ENCODE results near the gene C10orf71. TPM values are rescaled to one million over a fixed set of nuclear protein-coding genes. Genes with fewer than 3 reads are reported as not detected.

The C10orf71 gene
- total and polyA plus RNA-seq, 4 donors: not detected

GRCh38 chr10:49350138-49350537, 51.2 kb downstream of the C10orf71 start:
- Histone ChIP-seq H3K4me1 (ENCODE audit: control insufficient read depth in 5 of 5, insufficient read depth in 5 of 5, low read length in 5 of 5) (no peaks in the 10 kb centered on the region), H3K27me3 (ENCODE audit: control insufficient read depth in 3 of 3, insufficient read depth in 3 of 3, low read length in 2 of 3) (no peaks in the 10 kb centered on the region), H3K27ac (ENCODE audit: low read depth in 1 of 2, low read length in 1 of 2) (no peak overlapping the region), H3K4me3 (no peak overlapping the region), H3K9me3 (ENCODE audit: control insufficient read depth in 4 of 4, insufficient read depth in 3 of 4, low read length in 3 of 4) (peaks cover 0 to 22% (median 0%) of the 10 kb centered on the region in 4 donors), H3K9ac (ENCODE audit: insufficient read depth in 1 of 2, low read length in 2 of 2) (no peak overlapping the region), H3K36me3 (ENCODE audit: control insufficient read depth in 4 of 4, insufficient read depth in 4 of 4, low read length in 4 of 4) (no peaks in the 10 kb centered on the region)
- no peak for TF ChIP-seq CTCF (IDR thresholded peaks at IDR 0.05; ENCODE audit: control extremely low read depth, extremely low read depth)
- DNase-seq (no peak), ATAC-seq (ENCODE audit: insufficient read depth, low FRiP score) (no peak)

- peaks cover 0 to 22% (median 0%) of the 10 kb centered on the region in 4 donors for H3K9me3 ChIP-seq (ENCODE audit: control insufficient read depth in 4 of 4, insufficient read depth in 3 of 4, low read length in 3 of 4)
- H3K4me1 ChIP-seq (ENCODE audit: control insufficient read depth in 5 of 5, insufficient read depth in 5 of 5, low read length in 5 of 5): no peaks in the 10 kb centered on the region
- H3K27me3 ChIP-seq (ENCODE audit: control insufficient read depth in 3 of 3, insufficient read depth in 3 of 3, low read length in 2 of 3): no peaks in the 10 kb centered on the region
- TF ChIP-seq CTCF (IDR thresholded peaks at IDR 0.05; ENCODE audit: control extremely low read depth, extremely low read depth): no peak
- ATAC-seq (ENCODE audit: insufficient read depth, low FRiP score) (no peak), DNase-seq (no peak)
- H3K36me3 ChIP-seq (ENCODE audit: control insufficient read depth in 4 of 4, insufficient read depth in 4 of 4, low read length in 4 of 4): no peaks in the 10 kb centered on the region
- no peak overlapping the region for H3K27ac ChIP-seq (ENCODE audit: low read depth in 1 of 2, low read length in 1 of 2)
- WGBS, 2 donors: 63 to 69% methylated on average over 4 of the region's 4 CpGs
- no peak overlapping the region for H3K9ac ChIP-seq (ENCODE audit: insufficient read depth in 1 of 2, low read length in 2 of 2)
- no peak overlapping the region for H3K4me3 ChIP-seq
Observed at GRCh38 chr10:49350846-49351532, 52.0 kb downstream of the C10orf71 start.

GRCh38 chr10:49351669-49352068, 52.7 kb downstream of the C10orf71 start:
- TF ChIP-seq CTCF (IDR thresholded peaks at IDR 0.05; ENCODE audit: control extremely low read depth, extremely low read depth): no peak
- H3K27ac ChIP-seq (ENCODE audit: low read depth in 1 of 2, low read length in 1 of 2): no peak overlapping the region
- peaks cover 0 to 22% (median 0%) of the 10 kb centered on the region in 4 donors for H3K9me3 ChIP-seq (ENCODE audit: control insufficient read depth in 4 of 4, insufficient read depth in 3 of 4, low read length in 3 of 4)
- no peak for DNase-seq
- 89 to 94% methylated on average over 4 of the region's 4 CpGs for WGBS, 2 donors
- no peaks in the 10 kb centered on the region for H3K4me1 ChIP-seq (ENCODE audit: control insufficient read depth in 5 of 5, insufficient read depth in 5 of 5, low read length in 5 of 5)
- H3K27me3 ChIP-seq (ENCODE audit: control insufficient read depth in 3 of 3, insufficient read depth in 3 of 3, low read length in 2 of 3): no peaks in the 10 kb centered on the region
- no peak overlapping the region for H3K4me3 ChIP-seq
- ATAC-seq (ENCODE audit: insufficient read depth, low FRiP score): no peak
- H3K9ac ChIP-seq (ENCODE audit: insufficient read depth in 1 of 2, low read length in 2 of 2): no peak overlapping the region
- no peaks in the 10 kb centered on the region for H3K36me3 ChIP-seq (ENCODE audit: control insufficient read depth in 4 of 4, insufficient read depth in 4 of 4, low read length in 4 of 4)

- no peak for ATAC-seq (ENCODE audit: insufficient read depth, low FRiP score)
- no peak overlapping the region for H3K9ac ChIP-seq (ENCODE audit: insufficient read depth in 1 of 2, low read length in 2 of 2)
- DNase-seq: no peak
- H3K36me3 ChIP-seq (ENCODE audit: control insufficient read depth in 4 of 4, insufficient read depth in 4 of 4, low read length in 4 of 4): no peaks in the 10 kb centered on the region
- 91 to 93% methylated on average over 2 of the region's 2 CpGs for WGBS, 2 donors
- H3K9me3 ChIP-seq (ENCODE audit: control insufficient read depth in 4 of 4, insufficient read depth in 3 of 4, low read length in 3 of 4): peaks cover 0 to 22% (median 0%) of the 10 kb centered on the region in 4 donors
- no peak overlapping the region for H3K4me3 ChIP-seq
- no peaks in the 10 kb centered on the region for H3K27me3 ChIP-seq (ENCODE audit: control insufficient read depth in 3 of 3, insufficient read depth in 3 of 3, low read length in 2 of 3)
- no peak overlapping the region for H3K27ac ChIP-seq (ENCODE audit: low read depth in 1 of 2, low read length in 1 of 2)
- no peak for TF ChIP-seq CTCF (IDR thresholded peaks at IDR 0.05; ENCODE audit: control extremely low read depth, extremely low read depth)
- no peaks in the 10 kb centered on the region for H3K4me1 ChIP-seq (ENCODE audit: control insufficient read depth in 5 of 5, insufficient read depth in 5 of 5, low read length in 5 of 5)
Observed at GRCh38 chr10:49352323-49352722, 53.4 kb downstream of the C10orf71 start.
